Psoas muscle (tissue), 8 donors: ENCODE measurements around the gene NIPSNAP3A. TPM values are rescaled to one million over a fixed set of nuclear protein-coding genes. Genes with fewer than 3 reads are reported as not detected.

Experiments
- ATAC-seq, 4 donors: fragments of 200-7000 bp; cut with Tn5 transposase; one replicate each; pipeline ENCODE4 v1.9.1; 2020; ENCODE audit warnings: moderate library complexity in 3 of 4, mild to moderate bottlenecking in 2 of 4
- DNase-seq, 2 donors: peaks; one replicate each; pipeline ENCODE4 v3.0.0-alpha.2; 2020
- H3K27ac ChIP-seq: fragments of 200-600 bp; one replicate; pipeline ENCODE4 v1.8.0; 2022
- H3K27me3 ChIP-seq, 3 donors: fragments of 200-600 bp in 1 of 3; one replicate each; pipeline versions ENCODE4 v1.6.1 to v1.8.0; 2013 to 2022; ENCODE audit warnings: low read length in 2 of 3, mild to moderate bottlenecking in 2 of 3, moderate library complexity in 1 of 3; ENCODE audit not compliant: insufficient read depth in 3 of 3
- H3K36me3 ChIP-seq, 2 donors: fragments of 200-600 bp in 1 of 2; one replicate each; pipeline versions ENCODE4 v1.6.1 to v1.8.0; 2013 to 2022; ENCODE audit warnings: low read depth in 1 of 2, mild to moderate bottlenecking in 1 of 2, moderate library complexity in 1 of 2; ENCODE audit not compliant: insufficient read depth in 1 of 2
- H3K4me1 ChIP-seq: fragments of 200-600 bp; one replicate; pipeline ENCODE4 v1.8.0; 2022
- H3K4me3 ChIP-seq: fragments of 200-600 bp; one replicate; pipeline ENCODE4 v1.8.0; 2022; ENCODE audit warnings: mild to moderate bottlenecking
- H3K9me3 ChIP-seq: fragments of 200-600 bp; one replicate; pipeline ENCODE4 v1.8.0; 2022
- WGBS, 3 donors: extraction: QIAGEN DNeasy Blood & Tissue Kit; methylation state at CpG; one replicate each; pipeline versions ENCODE4 v1.1.6 to v1.1.7; 2013; 5-methylcytosine and 5-hydroxymethylcytosine counted together
- intact Hi-C, 2 donors: fragments of 100-400 bp; cut with DNase I; formaldehyde crosslinking; loops; one replicate each; pipeline versions ENCODE4 v1.11.0 to v1.14.2; 2022
- polyA plus RNA-seq, 3 donors: library from polyadenylated mRNA; stranded (reverse); fragments of 200-250 nt; gene quantifications; one replicate each; pipeline ENCODE4 v1.2.3, GENCODE V29; 2013
- total RNA-seq, 4 donors: library from RNA; stranded (reverse); fragmentation: NEBNext Ultra II Directional in 2 of 4; extraction: Animal tissue kit (Norgen Biotek cat#: 25700) in 2 of 4; gene quantifications; one replicate each; pipeline versions ENCODE4 v1.2.1 to v1.2.4, GENCODE V29; 2021 to 2023
- TF ChIP-seq, protein P1 (sequence below): fragments of 200-600 bp; IDR thresholded peaks from one replicate; pipeline ENCODE4 v1.8.0; 2022; ENCODE audit warnings: antibody characterized with exemption
- donor health status: healthy with polysubstance abuse.
- donor health status: DM: no; HTN: no; CAD: no; lungs with moderate emphysema.
- donor health status: Bipolar disorder and iron deficiency.
- donor health status: healthy.
- donor health status: DM: yes; HTN: yes; CAD: no.
- donor health status: DM: no; HTN: no; CAD: no.
- donor health status: DM: no; HTN: no; CAD: no.
- donor health status: DM: yes; HTN: yes; CAD: no.

The NIPSNAP3A gene
- total and polyA plus RNA-seq, 7 donors, result 4.3 to 19.8 (median 9.3) TPM

DNA sequence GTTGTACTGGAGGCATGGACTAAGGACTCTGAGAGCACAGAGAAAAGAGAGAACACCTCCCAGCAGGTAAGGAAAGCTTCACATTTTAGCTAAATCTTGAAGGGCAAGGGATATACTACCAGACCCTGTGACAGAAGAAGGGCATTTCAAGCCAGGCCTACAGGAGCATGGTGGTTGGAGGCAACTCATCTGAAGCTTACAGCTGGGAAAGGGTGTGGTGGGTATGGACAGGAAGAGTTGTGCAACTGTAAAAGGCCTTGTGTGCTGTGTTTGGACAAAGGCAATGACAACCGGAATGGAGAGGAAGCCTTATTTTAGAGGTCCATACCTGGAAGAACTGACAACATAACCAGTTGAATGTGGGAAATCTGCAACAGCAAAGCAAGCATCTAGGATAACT, 47.6 kb downstream of the NIPSNAP3A start:
- Histone ChIP-seq H3K9me3 (no peaks in the 10 kb centered on the region), H3K36me3 (peaks cover 14 to 99% of the 10 kb centered on the region in 2 donors), H3K27ac (peak overlapping the region; percentile 21), H3K27me3 (no peaks in the 10 kb centered on the region), H3K4me1 (no peaks in the 10 kb centered on the region), H3K4me3 (no peak overlapping the region)
- WGBS, 3 donors, result 57 to 75% (median 69%) methylated on average over 1 of the region's 1 CpG
- peak in 2 of 4 donors; percentile 26 to 56 for ATAC-seq
- TF ChIP-seq, protein P1, sequence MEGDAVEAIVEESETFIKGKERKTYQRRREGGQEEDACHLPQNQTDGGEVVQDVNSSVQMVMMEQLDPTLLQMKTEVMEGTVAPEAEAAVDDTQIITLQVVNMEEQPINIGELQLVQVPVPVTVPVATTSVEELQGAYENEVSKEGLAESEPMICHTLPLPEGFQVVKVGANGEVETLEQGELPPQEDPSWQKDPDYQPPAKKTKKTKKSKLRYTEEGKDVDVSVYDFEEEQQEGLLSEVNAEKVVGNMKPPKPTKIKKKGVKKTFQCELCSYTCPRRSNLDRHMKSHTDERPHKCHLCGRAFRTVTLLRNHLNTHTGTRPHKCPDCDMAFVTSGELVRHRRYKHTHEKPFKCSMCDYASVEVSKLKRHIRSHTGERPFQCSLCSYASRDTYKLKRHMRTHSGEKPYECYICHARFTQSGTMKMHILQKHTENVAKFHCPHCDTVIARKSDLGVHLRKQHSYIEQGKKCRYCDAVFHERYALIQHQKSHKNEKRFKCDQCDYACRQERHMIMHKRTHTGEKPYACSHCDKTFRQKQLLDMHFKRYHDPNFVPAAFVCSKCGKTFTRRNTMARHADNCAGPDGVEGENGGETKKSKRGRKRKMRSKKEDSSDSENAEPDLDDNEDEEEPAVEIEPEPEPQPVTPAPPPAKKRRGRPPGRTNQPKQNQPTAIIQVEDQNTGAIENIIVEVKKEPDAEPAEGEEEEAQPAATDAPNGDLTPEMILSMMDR, result no peak
- DNase-seq, result no peak
- intact Hi-C loops, result loop anchor here in 1 of 2 donors (10.0 kb wide), 1 partner anchor 620 kb away; no protein-coding TSS in a partner anchor

DNA sequence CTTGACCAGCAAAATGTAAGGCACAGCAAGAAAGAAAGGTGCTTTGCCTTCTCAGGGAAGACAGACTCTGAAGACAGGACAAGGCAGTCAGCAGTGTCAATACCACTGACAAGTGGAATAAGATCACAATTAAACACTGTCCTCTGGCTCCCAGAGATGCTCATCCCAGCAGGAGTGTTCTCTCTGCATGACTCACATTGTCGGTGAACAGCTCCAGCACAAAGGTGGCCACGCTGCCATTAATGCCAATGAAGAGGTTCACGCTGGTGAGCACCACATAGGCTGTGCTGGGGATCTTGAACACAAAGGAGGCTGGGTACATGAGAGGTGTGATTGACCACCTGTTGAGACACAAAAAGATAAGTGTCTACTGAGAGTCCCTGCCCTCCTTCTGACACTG, 48.4 kb downstream of the NIPSNAP3A start:
- H3K9me3 ChIP-seq, result no peaks in the 10 kb centered on the region
- H3K36me3 ChIP-seq, result peaks cover 21 to 99% of the 10 kb centered on the region in 2 donors
- H3K27ac ChIP-seq, result no peak overlapping the region
- ATAC-seq (peak in 1 of 4 donors; percentile 18), DNase-seq (no peak)
- H3K27me3 ChIP-seq, result no peaks in the 10 kb centered on the region
- intact Hi-C loops, result loop anchor here in 1 of 2 donors (10.0 kb wide), 1 partner anchor 619 kb away; no protein-coding TSS in a partner anchor
- TF ChIP-seq, protein P1, result no peak
- H3K4me3 ChIP-seq, result no peak overlapping the region
- 93 to 94% (median 94%) methylated on average over 3 of the region's 3 CpGs for WGBS, 3 donors
- no peaks in the 10 kb centered on the region for H3K4me1 ChIP-seq

DNA sequence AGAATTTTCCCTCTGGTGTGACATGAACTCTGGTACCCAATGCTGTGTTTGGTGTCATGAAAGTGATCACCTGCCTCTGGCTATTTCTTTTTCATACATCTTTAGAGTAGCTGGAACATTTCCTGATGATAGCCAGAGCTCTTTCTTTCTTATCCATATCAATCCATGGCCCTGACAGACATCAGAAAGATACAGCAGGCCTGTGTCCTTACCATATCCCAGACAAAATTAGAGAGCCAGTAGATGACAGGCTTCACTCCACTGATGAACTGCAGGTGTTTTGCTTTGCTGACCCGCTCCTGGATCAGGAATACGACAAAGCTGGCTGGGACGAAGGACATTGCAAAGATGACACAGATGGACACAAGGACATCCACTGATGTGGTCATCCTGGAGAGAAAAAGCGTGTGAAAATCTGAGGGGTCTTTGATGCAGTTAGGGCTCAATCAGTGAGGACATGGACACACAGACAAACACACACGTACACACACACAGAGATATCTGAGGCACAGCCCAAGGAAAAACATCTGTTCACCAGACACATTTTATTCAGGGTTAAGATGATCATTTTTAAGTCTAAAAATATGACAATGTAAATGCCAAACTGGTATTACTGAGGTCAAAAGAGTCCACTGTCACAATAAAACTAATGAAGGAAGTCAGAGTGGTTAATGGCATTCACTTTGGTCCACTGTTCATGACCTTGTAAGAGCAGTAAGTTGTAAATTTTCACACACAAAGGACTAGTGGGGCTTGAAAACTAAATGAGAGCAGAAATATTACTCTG, 50.9 kb downstream of the NIPSNAP3A start:
- peaks cover 22 to 99% of the 10 kb centered on the region in 2 donors for H3K36me3 ChIP-seq

DNA sequence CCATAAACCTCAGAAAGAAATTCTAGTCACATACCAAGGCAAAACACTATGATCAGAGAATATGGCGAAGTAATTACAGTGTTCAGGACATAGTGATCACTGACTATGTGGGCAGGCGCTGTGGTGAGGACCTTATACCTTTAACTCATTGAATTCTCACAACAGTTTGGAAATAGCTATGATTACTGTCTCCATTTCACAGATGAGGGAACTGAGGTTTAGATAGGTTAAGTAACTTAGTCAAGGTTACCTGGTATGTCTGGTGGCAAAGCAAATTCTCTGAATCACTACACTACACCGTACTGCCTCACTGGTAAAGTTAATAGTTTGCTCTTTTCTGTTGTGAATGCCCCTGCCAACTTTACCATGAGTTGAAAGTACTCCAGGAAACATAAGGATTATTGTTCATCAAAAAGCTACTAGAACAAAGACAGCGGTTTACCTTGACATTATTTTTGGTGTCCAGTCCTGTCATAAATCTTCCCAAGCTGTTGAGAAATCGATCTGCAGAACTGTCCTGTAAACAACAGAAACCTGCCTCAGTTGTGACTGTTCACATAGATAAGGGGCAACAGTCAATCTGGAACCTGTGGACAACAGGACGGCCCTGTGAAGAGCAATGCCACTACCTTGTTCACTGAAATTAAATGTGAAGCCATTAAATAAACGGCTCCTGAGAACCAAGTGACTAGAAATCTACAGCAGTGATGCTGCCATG, 52.7 kb downstream of the NIPSNAP3A start:
- WGBS, 3 donors, result 88 to 93% (median 92%) methylated on average over 7 of the region's 7 CpGs
- peaks cover 26 to 99% of the 10 kb centered on the region in 2 donors for H3K36me3 ChIP-seq
- ATAC-seq (no peak), DNase-seq (no peak)
- no peak overlapping the region for H3K4me3 ChIP-seq
- TF ChIP-seq, protein P1, result no peak
- no peaks in the 10 kb centered on the region for H3K27me3 ChIP-seq
- no peaks in the 10 kb centered on the region for H3K4me1 ChIP-seq
- intact Hi-C loops, result no loop called here
- H3K27ac ChIP-seq, result no peak overlapping the region
- H3K9me3 ChIP-seq, result no peaks in the 10 kb centered on the region

More for the DNA sequence above, 50.9 kb downstream of the NIPSNAP3A start:
- no peaks in the 10 kb centered on the region for H3K27me3 ChIP-seq
- no peaks in the 10 kb centered on the region for H3K9me3 ChIP-seq
- H3K27ac ChIP-seq, result no peak overlapping the region
- WGBS, 3 donors, result 61 to 78% (median 64%) methylated on average over 5 of the region's 5 CpGs
- H3K4me3 ChIP-seq, result no peak overlapping the region
- DNase-seq (no peak), ATAC-seq (no peak)
- H3K4me1 ChIP-seq, result no peaks in the 10 kb centered on the region
- TF ChIP-seq, protein P1, result no peak
- intact Hi-C loops, result loop anchor here in 1 of 2 donors (10.0 kb wide), 1 partner anchor 616 kb away; no protein-coding TSS in a partner anchor
